GM23248 (cell line): ENCODE data around the gene RAB2B.

ENCODE experiments used
- EZH2 ChIP-seq: fragments of 200-600 bp; sonication (generic); IDR thresholded peaks from 2 replicates; pipeline ENCODE4 v1.6.1; 2018; ENCODE audit warnings: antibody characterized with exemption, mild to moderate bottlenecking; ENCODE audit not compliant: insufficient read depth, poor library complexity, severe bottlenecking
- EZH2phosphoT487 ChIP-seq: fragments of 200-600 bp; sonication (generic); IDR thresholded peaks from 2 replicates; pipeline ENCODE4 v1.6.1; 2018; ENCODE audit warnings: antibody characterized with exemption, moderate library complexity, mild to moderate bottlenecking, low read depth; ENCODE audit not compliant: insufficient read depth

DNA sequence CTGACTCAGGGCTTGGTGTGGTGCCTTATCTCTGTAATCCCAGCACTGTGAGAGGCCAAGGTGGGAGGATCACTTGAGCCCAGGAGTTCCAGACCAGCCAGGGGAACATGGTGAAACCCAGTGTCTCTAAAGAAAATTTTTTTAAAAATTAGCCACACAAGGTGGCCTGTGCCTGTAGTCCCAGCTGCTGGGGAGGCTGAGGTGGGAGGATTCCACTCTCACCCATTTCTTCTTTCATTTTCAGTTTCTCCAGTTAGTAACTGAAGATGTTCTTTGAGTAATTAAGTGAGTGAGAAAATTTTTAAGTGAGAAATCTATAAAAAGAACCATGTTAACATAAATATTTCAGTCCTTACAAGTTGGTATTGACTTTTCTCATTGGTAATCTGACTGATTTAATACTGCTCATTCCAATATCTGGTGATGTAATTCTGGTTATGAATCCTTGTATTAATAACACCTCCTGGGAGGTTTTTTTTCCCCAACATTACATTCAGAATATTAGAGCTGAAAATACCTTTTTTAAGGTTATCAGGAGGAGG is 28.3 kb upstream of the RAB2B start:
- no peak for TF ChIP-seq EZH2phosphoT487
- TF ChIP-seq EZH2 = no peak
